Kidney epithelial cell (primary cell): ENCODE measurements around the gene CHID1. TPM values are rescaled to one million over a fixed set of nuclear protein-coding genes. Genes with fewer than 3 reads are reported as not detected.

Experiments
- DNase-seq: peaks from one replicate; pipeline ENCODE4 v3.0.0-alpha.2; 2010; ENCODE audit warnings: low read depth
- H3K27me3 ChIP-seq: 2 replicates; pipeline ENCODE4 v1.6.0; 2011; ENCODE audit warnings: low read length; ENCODE audit not compliant: control insufficient read depth, insufficient read depth
- H3K36me3 ChIP-seq: 2 replicates; pipeline ENCODE4 v1.5.1; 2011; ENCODE audit warnings: low read length; ENCODE audit not compliant: control insufficient read depth, insufficient read depth
- H3K4me3 ChIP-seq: 2 replicates; pipeline ENCODE4 v1.5.1; 2011; ENCODE audit warnings: low read depth, mild to moderate bottlenecking, control low read depth, low read length
- CTCF ChIP-seq: IDR thresholded peaks from 2 replicates; pipeline ENCODE4 v1.5.1; 2011; ENCODE audit warnings: mild to moderate bottlenecking, moderate library complexity, low read length, control low read depth, inconsistent platforms; ENCODE audit not compliant: insufficient read depth, poor library complexity, severe bottlenecking
- total RNA-seq: library from RNA; depleted of rRNA; stranded (reverse); fragments of >200 nt; gene quantifications from 2 replicates; pipeline ENCODE4 v1.2.3, GENCODE V29; 2015

Gene CHID1
- total RNA-seq, 1 donor from 2014 or later = 90.0 TPM

GRCh38 chr11:858762-859339, 51.8 kb downstream of the CHID1 start:
- H3K27me3 ChIP-seq = no peaks in the 10 kb centered on the region
- H3K36me3 ChIP-seq = no peaks in the 10 kb centered on the region
- TF ChIP-seq CTCF = no peak
- DNase-seq = no peak
- no peak overlapping the region for H3K4me3 ChIP-seq

- Histone ChIP-seq H3K27me3 (no peaks in the 10 kb centered on the region), H3K36me3 (no peaks in the 10 kb centered on the region), H3K4me3 (no peak overlapping the region)
- DNase-seq = no peak
- no peak for TF ChIP-seq CTCF
Measured at GRCh38 chr11:858053-858761, 52.4 kb downstream of the CHID1 start.

- no peaks in the 10 kb centered on the region for H3K36me3 ChIP-seq
- no peak for DNase-seq
- no peaks in the 10 kb centered on the region for H3K27me3 ChIP-seq
- no peak overlapping the region for H3K4me3 ChIP-seq
- no peak for TF ChIP-seq CTCF
Measured at GRCh38 chr11:856397-856796, 54.2 kb downstream of the CHID1 start.

GRCh38 chr11:855796-856195, 54.8 kb downstream of the CHID1 start:
- no peak overlapping the region for H3K4me3 ChIP-seq
- no peak for DNase-seq
- TF ChIP-seq CTCF = no peak
- no peaks in the 10 kb centered on the region for H3K36me3 ChIP-seq
- no peaks in the 10 kb centered on the region for H3K27me3 ChIP-seq

- Histone ChIP-seq H3K4me3 (no peak overlapping the region), H3K36me3 (no peaks in the 10 kb centered on the region), H3K27me3 (no peaks in the 10 kb centered on the region)
- DNase-seq = no peak
- TF ChIP-seq CTCF = no peak
Measured at GRCh38 chr11:855330-855674, 55.3 kb downstream of the CHID1 start.
